Fibroblast of gingiva (primary cell): ENCODE data around the gene MMP24.

Experiments used
- DNase-seq: peaks from one replicate; pipeline ENCODE4 v3.0.0-alpha.2; 2011; ENCODE audit warnings: low read depth

MMP24 gene

DNA sequence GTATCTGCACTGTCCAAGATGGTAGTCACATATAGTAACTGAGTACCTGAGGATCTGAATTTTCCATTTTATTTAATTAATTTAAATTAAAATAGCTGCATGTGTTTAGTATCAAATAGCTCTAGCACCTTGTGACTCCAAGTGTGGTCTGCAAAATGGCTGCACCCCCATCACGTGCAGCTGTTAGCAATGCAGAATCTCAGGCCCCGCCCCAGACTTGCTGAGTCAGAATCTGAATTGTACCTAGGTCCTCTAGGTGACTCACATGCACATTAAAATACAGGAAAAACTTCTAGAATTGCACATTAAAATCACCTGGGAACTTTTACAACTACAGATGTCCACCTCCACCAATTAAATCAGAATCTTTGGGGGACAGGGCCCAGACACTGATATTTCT is 84.9 kb downstream of the MMP24 start:
- DNase-seq = no peak

DNA sequence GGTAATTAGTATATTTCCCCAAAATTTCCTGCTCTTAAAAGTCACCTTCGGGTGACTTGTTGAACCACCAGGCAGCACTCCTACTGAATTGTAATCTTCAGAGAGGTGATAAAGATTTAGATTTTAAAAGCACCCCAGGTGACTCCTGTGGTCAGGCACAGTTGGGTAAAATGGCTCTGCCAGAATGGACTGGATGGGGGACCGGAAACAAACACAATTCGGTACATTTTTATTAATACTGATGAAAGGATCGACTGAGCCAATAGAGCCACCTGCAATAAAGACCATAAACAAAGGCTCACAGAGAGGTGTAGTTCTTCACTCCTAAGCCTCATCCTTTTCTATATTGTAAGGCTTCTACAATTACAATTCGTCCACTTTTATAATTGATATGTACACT is 85.3 kb downstream of the MMP24 start:
- no peak for DNase-seq

DNA sequence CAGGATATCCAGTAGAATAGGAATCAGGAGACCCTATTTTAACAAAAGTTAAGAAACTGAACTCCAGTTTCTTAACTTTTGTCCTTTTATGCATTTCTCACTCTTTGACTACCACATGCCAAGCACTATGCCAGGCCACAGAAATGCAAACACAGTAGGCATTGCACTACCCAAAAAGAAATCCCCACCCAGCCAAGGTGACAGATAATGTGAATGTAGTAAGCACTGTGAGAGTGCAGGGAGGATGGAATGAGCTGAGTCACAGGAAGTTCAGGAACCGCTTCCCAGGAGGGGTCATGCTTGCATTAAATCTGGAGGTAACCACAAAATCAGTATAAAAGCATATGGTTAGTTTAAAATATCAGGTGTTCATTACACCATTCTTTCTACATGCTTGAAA is 85.8 kb downstream of the MMP24 start:
- DNase-seq = peak; percentile 89

DNA sequence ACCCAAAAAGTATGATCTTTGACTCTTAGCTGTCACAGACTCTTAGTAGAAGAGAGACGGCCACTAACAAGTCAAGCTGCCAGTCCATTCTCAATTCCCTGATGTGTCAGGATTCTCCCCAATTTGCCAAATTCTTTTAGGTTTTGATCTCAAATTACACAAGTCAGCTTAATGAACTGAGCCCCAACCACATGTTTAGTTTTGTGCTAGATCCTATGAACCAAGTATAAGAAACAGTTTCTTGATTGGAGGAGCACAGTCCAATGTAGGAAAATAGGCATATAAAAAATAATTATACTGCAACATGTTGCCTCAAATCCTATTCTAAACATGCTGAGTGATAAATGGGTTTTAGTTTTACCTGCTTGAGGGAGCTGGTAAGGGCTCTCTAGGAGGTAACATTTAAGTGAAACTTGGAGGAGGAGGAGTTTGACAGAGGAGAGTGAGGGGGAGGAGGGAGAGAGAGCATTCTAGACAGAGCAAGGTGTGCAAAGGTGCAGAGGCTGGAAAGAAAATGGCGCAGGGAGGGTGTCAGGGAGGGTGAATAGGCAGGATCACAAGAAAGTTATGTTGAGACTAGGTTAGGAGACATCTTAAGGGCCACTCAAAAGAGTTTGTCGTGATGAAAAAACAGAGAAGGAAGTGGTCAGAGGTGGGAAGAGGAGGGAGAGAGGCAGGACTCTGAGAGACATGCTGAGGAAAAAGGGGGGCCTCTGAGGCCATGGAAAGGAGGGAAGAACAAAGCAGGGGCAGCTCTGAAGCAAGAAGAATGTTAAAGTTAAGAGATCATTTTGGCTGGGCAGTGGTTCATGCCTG is 88.5 kb downstream of the MMP24 start:
- peak; percentile 65 for DNase-seq

DNA sequence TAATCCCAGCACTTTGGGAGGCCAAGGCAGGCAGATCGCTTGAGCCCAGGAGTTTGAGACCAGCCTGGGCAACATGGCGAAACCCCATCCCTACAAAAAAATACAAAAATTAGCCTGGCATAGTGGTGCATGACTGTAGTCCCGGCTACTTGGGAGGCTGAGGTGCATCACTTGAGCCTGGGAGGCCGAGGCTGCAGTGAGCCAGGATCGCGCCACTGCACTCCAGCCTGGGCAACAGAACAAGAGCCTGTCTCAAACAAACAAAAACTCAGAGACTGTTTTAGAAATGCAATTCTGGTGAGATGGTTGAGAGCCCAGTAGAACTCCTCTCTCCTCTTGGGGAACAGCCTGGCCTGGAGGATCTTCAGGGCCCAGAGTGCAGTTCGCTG is 89.1 kb downstream of the MMP24 start:
- peak; percentile 47 for DNase-seq

DNA sequence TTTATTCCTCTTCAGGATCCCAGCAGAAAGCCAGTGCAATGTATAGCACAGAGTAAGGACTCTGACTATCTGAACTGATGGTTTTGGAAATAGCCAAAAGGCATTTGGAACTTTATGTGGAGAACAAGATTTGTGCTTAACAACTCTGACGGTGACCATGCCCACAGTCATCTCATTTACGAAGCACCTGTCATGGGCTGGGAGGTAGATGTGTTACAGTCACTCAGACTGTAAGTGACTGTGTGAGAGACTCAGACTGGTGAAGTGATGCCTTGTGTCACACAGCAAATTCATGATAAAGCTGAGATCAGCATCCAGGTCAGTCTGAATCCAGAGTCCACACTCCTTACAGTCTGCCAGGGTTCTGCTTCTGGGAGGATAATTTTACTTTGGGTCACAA is 89.6 kb downstream of the MMP24 start:
- DNase-seq = no peak

DNA sequence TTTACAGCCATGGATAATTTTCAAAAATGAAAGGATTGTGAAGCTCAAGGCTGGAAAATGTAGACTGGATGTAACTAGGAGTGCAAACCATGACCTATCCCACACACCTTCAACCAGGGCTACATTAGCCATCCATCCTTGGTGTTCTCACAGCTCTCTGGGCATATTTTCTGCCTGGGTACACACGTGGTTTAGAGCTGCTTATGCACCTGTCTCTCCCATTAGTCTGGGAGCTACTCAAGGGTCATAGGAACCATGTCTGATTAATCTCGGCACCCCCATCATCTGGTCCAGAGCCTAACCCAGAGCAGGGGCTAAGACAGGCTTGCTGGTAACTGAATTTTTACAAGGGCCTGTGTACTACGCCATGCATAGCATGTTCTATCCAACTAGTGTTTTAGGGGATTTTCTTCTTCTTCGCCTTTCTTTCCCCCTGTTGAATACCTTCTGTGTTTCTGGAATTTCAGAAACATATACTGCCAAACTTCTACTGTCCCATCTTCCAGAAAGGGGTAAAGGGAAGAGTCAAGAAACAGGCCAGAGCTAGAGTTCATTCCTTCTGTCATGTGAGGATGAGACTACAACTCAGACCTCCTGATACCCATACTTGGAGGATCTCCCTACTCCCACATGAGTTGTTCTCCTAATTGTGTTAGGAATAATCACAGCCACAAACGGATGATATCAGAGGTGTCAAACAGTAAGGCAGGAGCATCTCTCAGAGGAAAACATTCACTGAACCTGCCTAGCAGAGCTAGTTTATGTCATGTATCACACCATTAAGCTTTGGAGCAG is 91.1 kb downstream of the MMP24 start:
- DNase-seq = no peak

DNA sequence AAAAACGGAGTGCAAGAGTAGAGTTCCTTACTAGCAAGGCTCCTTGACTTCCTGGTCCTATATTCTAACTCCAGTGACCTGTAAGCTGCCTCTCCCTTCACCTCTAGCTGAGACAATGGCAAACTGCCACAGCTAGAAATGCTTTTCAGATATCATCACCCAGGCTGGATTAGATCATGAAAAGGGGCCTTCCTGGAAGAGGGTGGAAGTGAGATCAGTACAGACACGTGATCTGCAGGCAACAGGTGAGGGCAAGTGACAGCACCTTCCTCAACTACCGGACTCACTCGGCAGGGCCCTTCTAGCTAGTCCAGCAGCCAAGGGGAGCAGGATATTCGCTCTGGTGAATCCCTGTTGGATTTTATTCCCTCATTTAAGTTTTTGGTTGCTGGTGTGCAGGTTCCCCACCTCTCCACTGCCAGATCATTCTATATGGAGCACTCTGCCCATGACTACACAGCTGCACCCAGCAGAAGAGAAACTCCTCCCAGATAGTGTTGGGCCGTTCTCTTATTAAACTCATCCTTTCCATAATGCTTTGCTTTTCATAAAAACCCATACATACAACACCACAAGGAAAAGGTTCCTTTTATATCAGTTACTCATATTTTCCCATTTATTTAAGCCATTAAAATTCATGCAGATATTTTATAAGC is 92.1 kb downstream of the MMP24 start:
- DNase-seq = peak; percentile 31

DNA sequence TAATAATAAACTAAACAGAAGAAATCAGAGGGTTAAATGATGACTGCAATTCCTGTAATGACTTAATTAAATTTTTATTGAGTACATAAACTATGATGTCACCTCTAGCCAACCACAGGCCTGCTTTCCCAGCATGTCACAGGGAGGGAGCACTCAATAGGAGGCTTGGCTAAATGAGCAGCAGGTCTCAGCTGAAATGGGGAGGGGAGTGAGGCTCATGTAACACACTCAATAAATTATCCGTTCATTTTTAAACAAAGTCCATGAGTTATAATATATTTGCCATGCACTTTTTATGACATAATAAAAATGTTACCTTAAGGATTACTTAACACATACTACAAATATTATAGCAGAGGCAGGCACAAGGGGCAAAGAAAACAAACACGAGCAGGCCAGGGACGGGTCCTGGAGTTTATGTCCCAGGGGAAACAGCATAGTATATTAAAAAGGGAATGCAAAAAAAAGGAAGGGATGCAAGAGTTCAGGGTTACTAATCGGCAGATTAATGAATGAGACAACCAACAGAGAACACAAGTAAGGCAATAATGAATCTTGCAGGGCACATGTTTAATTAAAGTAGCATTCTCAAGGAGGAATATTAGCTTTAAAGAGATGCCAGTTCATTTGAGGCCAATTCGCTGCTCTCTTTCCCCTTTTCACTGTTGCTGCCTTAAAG is 92.8 kb downstream of the MMP24 start:
- no peak for DNase-seq

DNA sequence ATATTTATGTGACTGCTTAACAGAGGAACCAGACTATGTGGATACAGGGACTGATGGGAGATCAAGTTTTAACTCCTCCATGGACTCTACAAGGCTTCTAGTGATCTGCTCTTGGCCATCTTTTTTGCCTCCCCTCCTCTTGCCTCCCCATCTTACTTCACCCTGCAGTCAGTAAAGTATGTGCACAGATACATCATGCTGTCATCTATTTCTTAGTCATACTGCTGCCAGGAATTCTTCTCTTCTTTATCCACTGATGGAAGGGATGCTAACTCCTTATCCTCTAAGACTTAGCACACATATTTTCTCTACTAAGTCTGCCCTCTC is 93.3 kb downstream of the MMP24 start:
- DNase-seq = no peak

DNA sequence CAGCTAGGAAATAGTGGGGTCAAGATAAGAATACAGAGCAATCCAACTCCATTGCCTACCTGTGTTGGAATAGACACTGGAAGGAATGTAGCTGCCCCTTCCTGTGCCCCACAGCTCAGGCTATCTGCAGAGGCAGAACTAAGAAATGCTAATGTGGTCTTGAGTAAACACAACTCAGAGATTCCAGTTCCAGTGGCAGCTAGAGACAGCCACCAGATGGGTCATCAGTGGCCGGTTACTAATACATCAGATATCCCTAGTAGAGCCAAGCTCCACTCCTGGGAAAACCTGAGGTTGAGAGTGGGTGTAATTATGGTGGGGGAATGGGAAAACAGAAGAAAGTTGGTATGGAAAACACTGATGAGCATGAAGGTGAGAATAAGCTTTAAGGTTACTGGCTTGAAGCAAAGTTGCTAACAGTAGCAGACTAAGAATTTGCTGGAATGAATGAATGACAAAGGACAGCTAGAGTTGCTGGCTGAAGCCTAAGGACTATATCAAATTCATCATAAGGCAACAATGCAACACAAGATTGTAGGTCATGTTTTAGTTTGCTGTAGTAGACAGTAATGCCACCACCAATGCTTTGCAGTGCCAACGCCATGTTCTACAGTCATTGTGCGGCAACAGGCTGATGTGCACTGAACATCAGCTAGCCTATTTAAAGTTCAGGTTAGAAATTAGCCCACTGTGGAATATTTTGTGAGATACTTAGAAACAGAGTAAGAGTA is 94.1 kb downstream of the MMP24 start:
- no peak for DNase-seq

DNA sequence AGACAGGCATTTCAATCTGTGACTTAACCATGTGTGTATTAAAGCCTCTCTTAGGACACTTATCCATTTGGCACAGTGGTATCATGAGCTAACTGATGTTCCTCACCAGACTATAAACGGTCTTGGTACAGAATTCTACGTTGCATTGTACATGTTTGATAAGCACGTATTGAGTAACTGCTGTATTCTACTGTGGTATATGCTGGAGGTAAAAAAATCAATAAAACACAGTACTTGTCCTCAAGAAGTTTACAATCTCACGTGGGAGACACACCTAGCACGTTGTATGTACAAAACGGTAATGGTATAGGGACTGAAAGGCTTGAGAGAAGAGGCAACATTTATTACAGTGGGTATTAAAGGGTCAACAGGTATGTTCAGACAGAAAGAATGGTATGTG is 98.9 kb downstream of the MMP24 start:
- DNase-seq = no peak

DNA sequence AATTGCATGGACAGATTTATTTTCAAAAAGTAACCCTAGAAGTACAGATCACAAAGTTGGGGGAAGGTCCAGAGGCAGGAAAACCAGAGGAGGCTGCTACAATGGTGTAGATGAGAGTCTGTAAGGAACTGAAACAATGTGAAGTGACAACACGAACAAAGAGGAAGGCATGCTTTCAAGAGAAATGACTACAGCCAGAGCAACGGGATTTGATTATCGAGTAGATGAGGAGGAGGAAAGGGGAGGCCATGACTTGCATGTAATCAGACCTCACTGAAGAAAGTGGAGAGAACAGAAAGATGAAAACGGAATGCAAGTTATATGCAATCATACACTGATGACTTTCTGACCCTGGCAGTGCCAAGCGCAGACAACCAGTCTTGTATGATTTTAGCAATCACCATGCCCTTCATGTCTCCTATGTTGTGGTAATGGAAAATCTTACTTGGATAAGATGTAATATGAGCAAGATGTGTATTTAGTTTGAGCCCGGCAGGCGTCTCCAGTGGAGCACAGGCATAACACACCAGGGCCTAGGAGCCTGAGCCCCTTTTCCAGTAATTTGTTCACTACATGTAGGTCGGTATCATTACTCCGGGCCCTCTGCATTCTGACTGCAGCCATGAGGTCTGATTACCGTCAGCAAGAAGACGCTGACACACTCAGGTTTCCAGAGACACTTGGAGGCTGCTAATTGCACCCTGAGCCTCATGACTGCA is 99.7 kb downstream of the MMP24 start:
- DNase-seq = peak; percentile 79
